ENCODE measurements around the gene COBL.

GRCh38 chr7:51054231-51054630 is 262.4 kb downstream of the COBL start:
- no peak for TF ChIP-seq POLR2A (IDR thresholded peaks at IDR 0.05)
- no peak for TF ChIP-seq CTCF (IDR thresholded peaks at IDR 0.05)
